Vagina (tissue), 2 donors: ENCODE results near the gene TMEFF1.

Source experiments
- CTCF ChIP-seq, 3 experiments: fragments of 450-650 bp in 2 of 3; fragments of 200-600 bp in 1 of 3; sonication (generic) in 1 of 3; IDR thresholded peaks; one replicate each; pipeline ENCODE4 v1.5.1; 2017 to 2019; ENCODE audit warnings: antibody characterized with exemption in 3 of 3, mild to moderate bottlenecking in 2 of 3, moderate library complexity in 2 of 3
- POLR2A ChIP-seq, 2 donors: fragments of 450-650 bp; IDR thresholded peaks; one replicate each; pipeline ENCODE4 v1.6.1; 2017; ENCODE audit warnings: antibody characterized with exemption in 2 of 2, mild to moderate bottlenecking in 2 of 2, moderate library complexity in 2 of 2
- POLR2AphosphoS5 ChIP-seq, 2 donors: sonication (generic); formaldehyde crosslinking; IDR thresholded peaks; one replicate each; pipeline ENCODE4 v1.9.0; 2017; ENCODE audit warnings: antibody characterized with exemption in 2 of 2, mild to moderate bottlenecking in 2 of 2, low read depth in 1 of 2; ENCODE audit not compliant: insufficient read depth in 1 of 2

- TF ChIP-seq CTCF (IDR thresholded peaks at IDR 0.05) = no peak
- no peak for TF ChIP-seq POLR2A (IDR thresholded peaks at IDR 0.05)
- no peak for TF ChIP-seq POLR2AphosphoS5 (IDR thresholded peaks at IDR 0.05; ENCODE audit: insufficient read depth in 1 of 2, low read depth in 1 of 2)
Measured at GRCh38 chr9:100586093-100586492, 113.1 kb downstream of the TMEFF1 start.
